Measurements from ENCODE around the gene APOB.

APOB gene

DNA sequence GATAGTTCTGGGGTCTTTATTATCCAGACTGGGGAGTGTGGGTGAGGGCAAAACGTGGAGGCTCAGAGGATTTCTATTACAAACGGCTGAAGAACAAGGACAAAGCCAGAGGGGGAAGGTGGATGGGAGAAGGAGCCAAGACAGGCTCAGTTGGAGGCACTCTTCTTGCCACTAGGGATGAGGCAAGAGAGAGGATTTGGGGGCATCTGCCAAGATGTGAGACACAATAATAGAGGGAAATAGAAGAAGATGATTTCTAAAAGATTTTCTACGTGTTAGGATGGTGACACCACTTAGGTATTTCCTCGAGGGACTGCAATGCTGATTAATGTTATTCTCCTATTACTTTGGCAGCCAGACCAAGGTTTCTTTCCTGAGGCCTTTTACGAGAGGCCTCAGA, 71.8 kb downstream of the APOB start:
- DNase-seq: no peak

DNA sequence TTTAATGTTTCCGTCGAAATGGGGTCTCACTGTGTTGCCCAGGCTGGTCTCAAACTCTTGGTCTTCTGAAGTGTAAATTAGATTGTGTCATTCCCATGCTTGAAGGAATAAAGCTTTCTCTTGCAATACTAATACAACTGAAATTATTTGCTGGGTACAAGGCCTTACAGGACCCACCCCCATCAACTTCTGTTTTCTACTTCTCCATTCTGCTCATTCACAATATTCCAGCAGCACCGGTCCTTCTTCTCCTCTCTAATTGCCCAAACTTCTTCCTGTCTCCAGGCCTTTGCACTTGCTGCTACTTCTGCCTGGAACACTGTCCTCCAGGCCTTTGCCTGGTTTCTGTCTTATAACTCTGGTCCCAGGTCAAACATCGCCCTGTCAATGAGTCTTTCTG, 73.8 kb downstream of the APOB start:
- DNase-seq: no peak

DNA sequence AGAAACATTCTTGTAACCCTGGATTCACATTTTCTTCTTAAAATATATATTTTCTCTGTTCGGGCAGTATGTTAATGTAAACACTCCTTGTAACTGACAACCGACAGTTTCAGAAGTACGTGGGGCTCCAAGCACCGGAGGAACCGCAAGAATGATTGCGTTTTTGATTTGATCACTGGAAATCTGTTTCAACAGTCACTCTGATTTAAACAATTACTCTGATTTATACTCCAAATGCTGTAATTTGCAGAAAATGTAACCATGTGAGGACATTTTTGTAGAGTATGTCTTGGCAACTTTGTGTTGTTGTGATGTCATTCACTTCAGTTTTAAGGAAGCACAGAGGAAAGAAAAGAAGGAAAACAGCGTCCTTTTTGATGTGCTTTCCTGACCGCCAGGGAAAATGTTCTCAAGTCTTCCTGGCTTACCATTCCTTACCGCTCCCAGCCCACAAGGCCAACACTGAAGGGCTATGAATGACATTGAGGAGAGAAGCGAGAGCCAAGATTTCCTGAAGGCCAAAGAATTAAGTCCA, 77.7 kb downstream of the APOB start:
- DNase-seq: no peak

DNA sequence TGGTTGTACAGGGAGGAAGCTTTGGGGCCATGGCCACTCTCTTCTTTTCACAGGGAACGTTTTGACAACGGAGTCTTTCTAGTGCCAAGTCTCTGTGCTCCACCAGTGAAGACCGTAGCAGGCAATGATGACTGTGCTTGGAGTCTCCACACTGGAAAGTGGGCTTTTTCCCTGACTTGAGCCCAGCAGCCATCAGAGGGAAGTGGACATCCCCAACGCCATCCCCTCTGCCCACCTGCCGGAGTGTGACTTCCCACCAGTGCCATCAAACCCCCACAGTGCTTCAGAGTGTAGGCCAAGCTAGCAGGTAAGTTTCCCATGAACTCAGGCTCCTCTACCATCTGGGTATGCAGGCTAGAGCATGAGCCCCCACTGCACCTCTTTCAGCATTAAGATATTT, 78.7 kb downstream of the APOB start:
- no peak for DNase-seq

DNA sequence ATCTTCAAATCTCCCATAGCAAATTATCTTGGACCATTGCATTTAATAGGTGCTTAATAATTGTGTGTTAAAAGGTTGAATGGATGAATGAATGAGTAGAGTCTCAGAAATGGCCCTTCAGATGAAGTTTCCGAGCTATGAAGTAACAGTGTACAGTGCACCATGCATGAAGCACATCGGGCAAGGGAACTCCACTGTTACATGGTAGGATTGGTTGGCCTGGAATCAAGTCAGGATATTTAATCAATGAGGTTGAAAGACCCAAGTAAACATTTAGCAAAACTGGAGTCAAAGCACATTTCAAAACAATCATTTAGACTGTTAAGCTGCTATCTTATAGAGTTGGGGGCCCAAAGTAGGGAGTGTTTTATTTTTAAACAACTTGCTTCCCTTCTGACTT, 80.0 kb downstream of the APOB start:
- no peak for DNase-seq

DNA sequence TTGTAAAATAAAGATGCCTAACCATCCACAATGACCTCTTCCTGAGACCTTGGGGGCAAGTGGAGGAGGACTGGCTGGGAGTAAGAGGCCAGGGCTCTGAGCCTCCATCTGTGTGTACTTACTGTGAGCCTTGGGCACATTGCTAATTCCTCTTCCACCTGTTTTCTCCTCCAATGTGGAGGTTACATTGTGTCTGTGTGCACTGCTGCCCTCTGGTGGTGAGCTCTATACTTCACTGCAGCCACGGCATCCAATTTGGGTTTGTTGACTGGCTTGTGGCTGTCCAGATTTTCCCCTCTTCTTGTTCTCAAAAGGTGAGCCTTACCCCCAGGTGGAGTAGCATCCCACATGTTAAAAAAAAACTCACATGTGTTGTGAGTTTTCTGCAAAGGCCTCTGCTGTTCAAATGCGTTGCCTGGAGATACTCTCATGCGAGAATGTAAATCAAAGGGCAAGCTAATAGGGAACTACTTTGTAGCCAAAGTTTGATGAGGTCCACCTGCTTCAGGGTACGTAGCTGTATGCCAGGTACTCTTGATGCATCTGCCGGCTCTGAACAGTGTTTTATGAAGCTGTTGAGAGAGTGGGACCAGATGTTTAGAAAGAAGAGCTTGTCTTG, 80.8 kb downstream of the APOB start:
- DNase-seq: peak; percentile 64 to 67

DNA sequence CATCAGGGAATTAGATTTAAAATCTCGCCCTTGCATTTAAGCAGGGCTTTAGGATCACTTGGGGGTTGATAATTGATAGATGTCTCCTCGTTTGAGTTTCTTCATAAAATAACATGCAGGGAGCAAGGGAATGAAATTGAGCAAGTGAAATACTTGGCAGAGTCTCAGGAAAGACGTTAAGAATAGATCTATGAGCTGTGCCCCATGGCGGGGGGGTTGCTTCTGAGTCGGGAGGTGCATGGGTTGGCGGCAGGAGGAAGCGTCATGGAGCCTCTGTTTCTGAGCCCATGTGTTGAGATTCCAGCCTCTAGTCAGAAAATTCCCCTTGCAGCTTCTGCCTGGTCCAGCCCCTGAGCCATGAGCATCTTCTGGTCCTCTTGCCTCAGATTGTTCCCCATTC, 82.0 kb downstream of the APOB start:
- no peak for DNase-seq

DNA sequence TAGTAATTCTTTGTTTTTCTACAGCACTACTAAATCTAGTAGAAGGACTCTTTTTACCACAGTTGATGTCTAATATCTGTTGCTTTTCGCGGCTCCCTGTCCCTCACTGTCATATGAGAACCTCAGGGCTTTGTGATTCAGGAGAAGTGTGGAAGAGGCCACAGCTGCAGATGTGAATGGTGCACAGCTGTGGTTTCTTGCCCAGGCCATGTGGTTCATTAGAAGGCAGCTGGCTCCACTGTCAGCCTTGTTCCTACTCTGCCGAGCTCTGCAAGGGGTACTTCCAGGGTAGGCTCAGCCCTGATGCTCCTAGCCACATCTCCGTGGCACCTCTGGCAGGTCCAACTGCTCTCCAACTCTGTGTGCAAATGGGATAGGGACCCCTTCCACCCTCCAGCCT, 83.9 kb downstream of the APOB start:
- DNase-seq: no peak

DNA sequence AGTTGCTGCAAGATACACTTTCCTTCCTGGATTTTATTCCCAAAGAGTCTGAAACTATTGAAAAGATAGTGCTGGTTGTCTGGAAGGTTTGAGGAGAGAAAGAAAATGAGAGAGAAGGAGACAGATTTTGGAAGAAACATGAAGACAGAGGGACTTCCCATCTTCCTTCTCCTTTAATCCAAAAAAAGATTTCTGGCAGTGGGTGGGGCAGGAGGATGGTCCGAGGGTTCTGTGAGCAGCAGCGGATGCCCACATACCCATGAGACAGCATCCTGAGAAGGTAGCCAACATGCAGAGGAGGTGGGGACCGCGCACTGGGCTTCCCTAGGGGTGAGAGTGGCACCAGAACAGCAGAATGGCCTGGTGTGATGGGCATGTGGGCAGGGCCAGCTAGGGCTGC, 84.6 kb downstream of the APOB start:
- no peak for DNase-seq

DNA sequence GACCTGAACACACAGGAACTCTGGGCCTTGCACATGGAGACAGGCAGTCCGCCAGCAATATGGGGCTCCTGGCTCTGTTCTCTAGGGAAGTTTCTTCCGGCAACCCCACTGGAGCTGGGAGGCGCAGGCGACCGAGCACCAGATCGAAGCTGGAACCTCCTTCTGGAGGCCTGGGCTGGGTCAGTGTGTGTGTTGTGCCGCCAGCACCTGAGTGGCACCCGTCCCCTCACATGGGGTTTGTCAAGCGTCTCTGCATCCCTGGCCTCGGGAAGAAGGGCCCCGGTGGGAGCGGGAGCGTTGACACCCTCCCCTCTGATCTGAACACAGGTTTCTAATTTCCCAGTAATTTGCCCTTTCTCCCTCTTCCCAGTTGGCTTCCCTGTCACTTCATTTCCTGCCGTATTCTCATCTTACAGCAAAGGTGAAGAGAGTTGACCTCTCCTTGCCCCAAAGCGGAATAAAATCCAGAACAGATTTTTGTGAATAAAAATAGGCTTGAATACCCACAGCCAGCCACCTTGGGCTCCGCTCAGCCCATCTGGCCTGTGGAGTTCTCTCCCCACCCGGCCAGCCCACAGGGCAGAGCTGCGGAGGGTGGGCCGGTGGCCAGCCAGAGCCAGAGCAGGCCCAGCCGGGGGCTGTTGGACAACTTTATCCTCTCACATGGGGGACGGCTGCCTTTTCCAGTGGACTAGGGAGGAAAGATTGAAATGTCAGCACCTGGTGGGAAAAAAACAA, 85.9 kb downstream of the APOB start:
- no peak for DNase-seq

DNA sequence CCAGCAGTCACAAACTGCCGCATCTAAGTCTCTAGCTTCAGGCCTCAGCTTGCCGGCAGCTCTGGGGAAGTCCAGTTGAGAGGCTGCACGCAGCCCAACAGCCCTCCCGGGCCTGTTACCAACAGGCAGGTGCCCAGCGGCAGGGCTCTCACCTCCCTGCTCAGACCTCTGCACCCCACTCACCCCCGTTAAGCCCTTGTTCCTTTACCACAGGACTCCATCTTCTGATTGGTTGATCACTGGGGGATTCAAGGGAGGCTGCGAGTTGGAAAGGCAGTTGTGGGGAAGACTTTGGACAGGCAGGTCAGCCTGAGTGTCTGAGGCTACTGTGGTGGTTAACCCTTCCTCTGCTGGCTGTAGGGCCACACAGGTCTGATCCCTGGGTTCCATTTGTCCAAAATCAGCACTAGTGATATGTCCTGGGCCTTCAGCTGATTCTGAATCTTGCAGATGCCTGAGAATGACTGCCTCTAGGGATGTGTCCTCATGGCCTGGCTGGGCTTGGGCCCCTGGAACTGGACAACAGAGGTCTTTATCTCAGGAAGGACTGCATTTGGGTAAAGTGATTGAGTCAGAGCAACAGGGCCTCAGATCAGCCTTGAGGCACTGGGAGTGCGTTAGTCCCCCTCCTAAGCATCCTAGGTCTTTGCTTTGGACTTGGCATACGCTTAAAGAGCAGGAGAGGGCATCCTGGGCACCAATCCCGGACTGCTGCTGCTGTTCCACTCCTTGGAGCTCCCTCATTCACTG, 88.4 kb downstream of the APOB start:
- no peak for DNase-seq

DNA sequence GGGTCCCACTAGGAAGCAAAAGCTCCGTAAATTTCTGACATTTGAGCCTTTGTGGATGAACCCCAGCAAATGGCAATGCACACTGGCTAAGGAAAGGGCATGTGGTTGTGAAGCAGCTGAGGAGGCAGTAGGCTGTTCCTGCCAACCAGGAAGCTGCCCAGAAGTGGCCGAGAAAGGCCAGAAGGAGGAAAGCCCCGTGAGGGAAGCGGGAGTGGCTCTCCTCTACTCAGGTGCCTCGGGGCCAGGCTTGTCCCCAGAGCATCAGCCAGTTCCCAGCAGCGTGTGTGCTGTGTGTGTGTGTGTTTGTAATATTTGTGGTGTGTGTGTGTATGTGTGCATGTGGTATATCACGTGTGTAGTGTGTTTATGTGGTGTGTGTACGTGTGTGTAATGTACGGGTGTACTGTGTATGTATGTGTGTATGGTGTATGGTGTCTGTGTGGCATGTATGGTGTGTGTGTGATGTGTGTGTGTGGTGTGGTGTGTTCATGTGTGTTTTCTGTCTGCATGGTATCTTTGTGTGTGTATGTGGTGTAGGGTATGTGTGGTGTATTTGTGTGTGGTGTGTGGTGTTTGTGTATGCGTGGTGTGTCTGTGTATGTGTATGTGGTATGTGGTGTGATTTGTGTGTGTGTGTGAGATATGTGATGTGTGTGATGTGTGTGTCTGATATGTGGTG, 90.6 kb downstream of the APOB start:
- no peak for DNase-seq
